ENCODE measurements around the gene RPS15. TPM values are rescaled to one million over a fixed set of nuclear protein-coding genes. Genes with fewer than 3 reads are reported as not detected.

RPS15 gene
- total RNA-seq, 5 donors from 2014 or later (not counting 1 experiment from before 2014, with no cell fraction given): 1,731 to 2,353 (median 2,282) TPM

DNA sequence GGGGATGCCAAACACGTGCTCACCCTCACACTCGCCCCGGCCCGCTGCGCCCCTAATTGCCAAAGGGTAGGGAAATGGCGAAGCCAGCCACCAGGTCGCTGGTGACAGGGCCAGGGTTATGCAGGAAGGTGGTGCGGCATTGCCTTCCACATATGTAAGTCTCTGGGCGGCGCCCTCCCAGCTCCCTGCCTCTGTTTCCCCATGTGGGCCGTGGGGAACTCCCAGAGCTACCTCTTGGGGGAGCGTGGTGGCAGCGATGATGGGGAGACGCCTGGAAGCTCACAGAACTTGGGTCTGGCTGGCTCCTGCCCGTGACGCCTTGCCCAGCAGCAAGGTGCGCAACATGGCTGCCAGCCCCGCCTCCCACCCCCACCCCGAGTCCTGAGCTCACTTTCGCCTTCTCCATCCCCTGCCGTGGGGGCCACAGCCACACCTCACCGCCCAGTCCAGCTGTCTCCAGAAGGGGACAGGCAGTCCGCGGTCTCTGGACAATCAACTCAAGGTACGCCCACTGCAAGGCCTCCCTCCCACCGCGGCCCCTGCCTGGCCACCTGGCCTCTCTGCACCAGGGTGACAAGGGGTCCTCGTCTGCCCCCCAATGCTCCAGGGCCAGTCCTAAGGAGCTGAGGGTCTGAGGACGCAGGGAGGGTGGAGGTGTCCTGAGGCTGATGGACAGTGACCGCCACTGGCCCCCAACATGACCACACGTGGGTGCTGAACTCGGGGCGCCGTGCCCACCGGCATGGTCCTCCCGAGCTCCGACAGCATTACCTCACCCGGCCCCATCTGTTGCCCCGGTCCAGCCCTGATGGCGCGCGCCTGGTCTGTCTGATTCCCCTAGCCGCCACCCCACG is 34.3 kb downstream of the RPS15 start:
- peak overlapping the region in 2 of 3 donors; percentile 41 to 78 for H3K4me3 Mint-ChIP-seq
- no peak overlapping the region for H3K4me3 ChIP-seq (ENCODE audit: control insufficient read depth in 1 of 2, extremely low read depth in 1 of 2, low read length in 1 of 2)
- POLR2A ChIA-PET: no interaction called here
- WGBS (ENCODE audit: insufficient coverage): 66% methylated on average over 18 of the region's 44 CpGs
- peaks cover 8 to 12% of the 10 kb centered on the region in 2 donors for H3K36me3 ChIP-seq (ENCODE audit: control insufficient read depth in 2 of 2, extremely low read depth in 1 of 2, insufficient read depth in 1 of 2, low read length in 1 of 2)
- ATAC-seq (replicated peaks in 1 of 4) (no peak), DNase-seq (no peak)
- no peaks in the 10 kb centered on the region for H3K9me3 Mint-ChIP-seq
- H3K36me3 Mint-ChIP-seq: no peaks in the 10 kb centered on the region
- no peak overlapping the region for H3K27ac ChIP-seq (ENCODE audit: low read length)
- peaks cover 0 to 48% of the 10 kb centered on the region in 2 experiments for H3K27me3 ChIP-seq (replicated peaks in 1 of 2; ENCODE audit: control insufficient read depth in 2 of 2, extremely low read depth in 1 of 2, insufficient read depth in 2 of 2, low read length in 1 of 2)
- H3K27me3 Mint-ChIP-seq: peaks cover 0 to 7% of the 10 kb centered on the region in 2 donors
- CTCF ChIA-PET: no interaction called here
- H3K4me1 ChIP-seq (ENCODE audit: control insufficient read depth in 1 of 2, extremely low read depth in 1 of 2, insufficient read depth in 2 of 2, low read length in 2 of 2): peaks cover 7 to 64% of the 10 kb centered on the region in 2 experiments
- peaks cover 16 to 26% (median 18%) of the 10 kb centered on the region in 3 donors for H3K4me1 Mint-ChIP-seq
- no peak overlapping the region for H3K27ac Mint-ChIP-seq
- H3K9me3 ChIP-seq: no peaks in the 10 kb centered on the region

DNA sequence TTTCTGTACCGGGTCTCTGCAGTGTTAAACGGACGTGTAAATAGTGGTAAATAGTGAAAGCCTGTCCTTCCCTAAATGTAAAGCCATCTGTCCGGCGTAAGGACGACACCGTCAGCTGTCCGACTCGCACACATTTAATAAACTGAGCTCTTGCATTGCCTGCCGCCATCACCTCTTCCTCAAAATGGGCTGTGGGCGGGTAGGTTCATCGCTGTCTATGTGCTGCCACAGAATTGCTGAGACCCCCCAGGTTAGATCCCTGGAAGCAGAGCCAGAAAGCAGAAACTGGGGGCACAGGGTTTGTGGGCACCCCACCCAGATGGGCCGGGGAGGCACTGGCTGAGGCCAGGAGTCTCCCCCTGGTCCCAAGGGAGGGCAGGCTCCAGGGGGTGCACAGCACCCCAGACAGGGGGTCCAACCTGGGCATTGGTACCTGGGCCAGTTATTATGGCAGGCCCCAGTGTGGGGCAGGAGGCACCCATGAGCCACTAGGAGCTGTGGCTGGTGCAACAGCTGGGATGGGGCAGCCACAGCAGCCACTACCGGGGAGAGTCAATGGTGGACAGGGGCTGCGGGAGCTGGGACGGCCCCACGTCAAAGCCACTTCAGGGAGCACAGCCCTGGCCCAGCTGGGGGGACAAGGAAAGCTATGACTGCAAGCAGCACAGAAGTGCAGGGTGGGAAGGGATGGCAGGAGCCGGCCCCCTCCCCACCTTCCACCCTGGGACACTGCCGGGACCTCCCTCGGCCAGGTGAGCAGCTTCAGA is 35.1 kb downstream of the RPS15 start:
- Histone ChIP-seq H3K4me1 (ENCODE audit: control insufficient read depth in 1 of 2, extremely low read depth in 1 of 2, insufficient read depth in 2 of 2, low read length in 2 of 2) (peaks cover 6 to 65% of the 10 kb centered on the region in 2 experiments), H3K9me3 (no peaks in the 10 kb centered on the region), H3K27ac (ENCODE audit: low read length) (no peak overlapping the region), H3K4me3 (ENCODE audit: control insufficient read depth in 1 of 2, extremely low read depth in 1 of 2, low read length in 1 of 2) (no peak overlapping the region), H3K36me3 (ENCODE audit: control insufficient read depth in 2 of 2, extremely low read depth in 1 of 2, insufficient read depth in 1 of 2, low read length in 1 of 2) (peaks cover 8 to 12% of the 10 kb centered on the region in 2 donors), H3K27me3 (replicated peaks in 1 of 2; ENCODE audit: control insufficient read depth in 2 of 2, extremely low read depth in 1 of 2, insufficient read depth in 2 of 2, low read length in 1 of 2) (peaks cover 0 to 42% of the 10 kb centered on the region in 2 experiments)
- H3K4me3 Mint-ChIP-seq: peak overlapping the region in 2 of 3 donors; percentile 21 to 35
- WGBS (ENCODE audit: insufficient coverage): 96% methylated on average over 6 of the region's 20 CpGs
- ChIA-PET CTCF (no interaction called here), POLR2A (no interaction called here)
- no peak overlapping the region for H3K27ac Mint-ChIP-seq
- peaks cover 0 to 6% of the 10 kb centered on the region in 2 donors for H3K27me3 Mint-ChIP-seq
- H3K36me3 Mint-ChIP-seq: no peaks in the 10 kb centered on the region
- no peak for ATAC-seq (replicated peaks in 1 of 4)
- DNase-seq: no peak
- H3K4me1 Mint-ChIP-seq: peaks cover 19 to 28% (median 24%) of the 10 kb centered on the region in 3 donors
- no peaks in the 10 kb centered on the region for H3K9me3 Mint-ChIP-seq

DNA sequence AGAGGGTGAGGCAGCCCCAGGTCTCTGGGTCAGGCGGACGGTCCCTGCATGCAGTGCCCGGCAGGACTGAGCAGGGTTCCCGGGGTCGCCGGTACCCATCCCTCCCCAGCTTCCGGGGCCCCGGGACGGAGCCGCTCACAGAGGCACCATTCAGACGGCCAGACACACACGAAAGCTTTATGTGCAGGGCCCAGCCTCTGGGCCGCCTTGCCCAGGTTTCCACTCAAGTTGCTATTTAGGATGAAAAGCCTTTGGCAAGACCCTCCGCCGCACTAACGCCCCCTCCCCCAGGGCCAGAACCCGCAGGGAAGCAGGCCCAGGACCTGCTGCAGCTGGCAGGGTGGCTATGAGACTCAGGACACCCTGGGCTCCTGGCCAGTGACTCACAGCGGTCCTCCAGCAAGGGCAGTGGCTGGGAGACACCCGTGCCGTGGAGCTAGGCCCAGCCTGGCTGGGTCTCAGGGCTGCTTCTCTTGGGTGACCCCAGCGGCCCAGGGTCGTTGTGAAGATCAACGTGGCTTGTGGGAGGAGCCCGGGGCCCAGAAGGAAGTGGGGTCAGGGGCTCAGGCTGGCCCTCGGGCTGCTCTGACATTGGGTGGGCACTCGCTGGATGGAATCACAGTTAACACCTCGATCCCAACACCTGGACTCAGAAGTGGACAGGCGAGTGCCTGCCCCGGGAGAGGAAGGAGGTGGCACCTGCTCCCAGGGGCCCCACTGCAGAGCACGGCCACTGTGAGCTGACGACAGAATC is 36.0 kb downstream of the RPS15 start:
- CTCF ChIA-PET: no interaction called here

DNA sequence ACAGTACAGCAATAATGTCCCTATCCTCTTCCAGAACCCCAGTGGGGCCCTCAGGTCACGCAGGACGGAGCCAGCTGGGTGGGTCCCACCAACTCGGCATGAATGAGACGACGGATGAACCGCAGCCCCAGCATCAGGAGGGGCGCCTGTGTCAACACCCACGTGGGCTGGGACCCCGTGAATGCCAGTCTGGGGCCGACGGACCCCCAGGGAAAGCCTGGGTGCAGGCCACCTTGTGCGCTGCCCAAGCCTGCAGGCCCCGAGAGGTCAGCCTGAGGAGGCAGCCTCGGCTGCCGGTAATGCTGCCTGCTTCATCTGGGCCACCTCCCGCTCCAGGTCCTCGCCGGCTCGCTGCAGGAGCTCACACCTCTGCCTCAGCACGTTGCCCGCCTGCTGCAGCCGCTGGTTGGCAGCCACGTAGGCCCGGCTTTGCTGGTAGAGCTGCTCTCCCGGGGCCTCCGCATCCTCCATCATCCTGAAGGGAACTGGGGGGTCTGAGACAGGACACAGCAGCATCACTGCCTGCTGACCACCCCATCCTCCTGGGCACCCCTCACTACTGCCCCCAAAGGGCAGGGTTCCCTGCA is 36.7 kb downstream of the RPS15 start:
- Histone ChIP-seq H3K4me3 (ENCODE audit: control insufficient read depth in 1 of 2, extremely low read depth in 1 of 2, low read length in 1 of 2) (no peak overlapping the region), H3K4me1 (ENCODE audit: control insufficient read depth in 1 of 2, extremely low read depth in 1 of 2, insufficient read depth in 2 of 2, low read length in 2 of 2) (peaks cover 9 to 66% of the 10 kb centered on the region in 2 experiments), H3K9me3 (no peaks in the 10 kb centered on the region), H3K36me3 (ENCODE audit: control insufficient read depth in 2 of 2, extremely low read depth in 1 of 2, insufficient read depth in 1 of 2, low read length in 1 of 2) (peaks cover 8 to 12% of the 10 kb centered on the region in 2 donors), H3K27me3 (replicated peaks in 1 of 2; ENCODE audit: control insufficient read depth in 2 of 2, extremely low read depth in 1 of 2, insufficient read depth in 2 of 2, low read length in 1 of 2) (peaks cover 0 to 38% of the 10 kb centered on the region in 2 experiments), H3K27ac (ENCODE audit: low read length) (no peak overlapping the region)
- Mint-ChIP-seq H3K9me3 (no peaks in the 10 kb centered on the region), H3K4me1 (peaks cover 23 to 35% (median 33%) of the 10 kb centered on the region in 3 donors), H3K4me3 (no peak overlapping the region), H3K36me3 (no peaks in the 10 kb centered on the region), H3K27me3 (peaks cover 0 to 6% of the 10 kb centered on the region in 2 donors), H3K27ac (no peak overlapping the region)
- ATAC-seq (replicated peaks in 1 of 4) (no peak), DNase-seq (no peak)
- WGBS (ENCODE audit: insufficient coverage): 94% methylated on average over 23 of the region's 26 CpGs
- ChIA-PET POLR2A (no interaction called here), CTCF (interaction anchor here in 1 of 2 donors (0.6 kb wide), 1 partner anchor 121 kb away, joined by 4 read pairs; no protein-coding TSS in a partner anchor)

More for the DNA sequence above, 36.0 kb downstream of the RPS15 start:
- ATAC-seq (replicated peaks in 1 of 4) (no peak), DNase-seq (no peak)
- no peak overlapping the region for H3K4me3 Mint-ChIP-seq
- 93% methylated on average over 26 of the region's 31 CpGs for WGBS (ENCODE audit: insufficient coverage)
- POLR2A ChIA-PET: no interaction called here
- no peaks in the 10 kb centered on the region for H3K9me3 Mint-ChIP-seq
- H3K36me3 Mint-ChIP-seq: no peaks in the 10 kb centered on the region
- H3K4me3 ChIP-seq (ENCODE audit: control insufficient read depth in 1 of 2, extremely low read depth in 1 of 2, low read length in 1 of 2): no peak overlapping the region
- peaks cover 8 to 12% of the 10 kb centered on the region in 2 donors for H3K36me3 ChIP-seq (ENCODE audit: control insufficient read depth in 2 of 2, extremely low read depth in 1 of 2, insufficient read depth in 1 of 2, low read length in 1 of 2)
- no peak overlapping the region for H3K27ac Mint-ChIP-seq
- H3K4me1 Mint-ChIP-seq: peaks cover 22 to 32% (median 30%) of the 10 kb centered on the region in 3 donors
- peaks cover 0 to 6% of the 10 kb centered on the region in 2 donors for H3K27me3 Mint-ChIP-seq
- no peak overlapping the region for H3K27ac ChIP-seq (ENCODE audit: low read length)
- H3K4me1 ChIP-seq (ENCODE audit: control insufficient read depth in 1 of 2, extremely low read depth in 1 of 2, insufficient read depth in 2 of 2, low read length in 2 of 2): peaks cover 9 to 64% of the 10 kb centered on the region in 2 experiments
- no peaks in the 10 kb centered on the region for H3K9me3 ChIP-seq
- H3K27me3 ChIP-seq (replicated peaks in 1 of 2; ENCODE audit: control insufficient read depth in 2 of 2, extremely low read depth in 1 of 2, insufficient read depth in 2 of 2, low read length in 1 of 2): peaks cover 0 to 38% of the 10 kb centered on the region in 2 experiments

DNA sequence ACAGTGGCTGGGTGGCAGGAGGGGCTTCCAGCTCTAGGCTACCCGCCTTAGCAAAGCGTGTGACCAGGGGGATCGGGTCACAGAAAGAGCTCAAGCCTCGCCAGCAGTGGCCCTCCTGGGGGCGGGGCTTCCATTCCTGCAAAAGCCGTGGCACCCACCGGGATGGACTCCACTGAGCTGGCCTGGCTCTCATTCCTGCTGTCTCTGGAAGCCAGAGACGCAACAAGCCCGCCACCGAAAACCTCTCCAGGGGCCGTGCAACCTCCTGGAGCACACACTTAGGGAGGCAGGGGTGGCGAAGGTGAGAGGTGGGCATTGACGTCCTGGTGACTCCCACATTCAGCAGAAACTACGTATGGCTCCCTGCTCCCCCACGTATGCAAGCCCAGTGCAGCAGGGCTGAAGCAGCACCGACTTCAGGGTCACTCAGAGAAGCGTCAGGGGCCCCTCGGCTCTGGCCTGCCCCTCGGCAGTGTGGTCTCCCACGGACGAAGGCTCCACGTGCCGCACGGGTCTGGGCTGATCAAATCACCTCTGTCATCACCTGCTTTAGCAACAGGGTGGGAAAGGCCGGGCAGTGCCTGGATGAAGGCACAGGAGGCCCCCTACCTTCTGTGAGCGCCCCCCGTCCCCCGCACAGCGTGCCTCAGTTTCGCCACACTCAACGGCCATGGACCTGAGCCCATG is 37.7 kb downstream of the RPS15 start:
- no peak overlapping the region for H3K4me3 Mint-ChIP-seq
- Histone ChIP-seq H3K27me3 (replicated peaks in 1 of 2; ENCODE audit: control insufficient read depth in 2 of 2, extremely low read depth in 1 of 2, insufficient read depth in 2 of 2, low read length in 1 of 2) (peaks cover 0 to 29% of the 10 kb centered on the region in 2 experiments), H3K4me1 (ENCODE audit: control insufficient read depth in 1 of 2, extremely low read depth in 1 of 2, insufficient read depth in 2 of 2, low read length in 2 of 2) (peaks cover 7 to 56% of the 10 kb centered on the region in 2 experiments), H3K27ac (ENCODE audit: low read length) (no peak overlapping the region), H3K4me3 (ENCODE audit: control insufficient read depth in 1 of 2, extremely low read depth in 1 of 2, low read length in 1 of 2) (no peak overlapping the region), H3K9me3 (no peaks in the 10 kb centered on the region), H3K36me3 (ENCODE audit: control insufficient read depth in 2 of 2, extremely low read depth in 1 of 2, insufficient read depth in 1 of 2, low read length in 1 of 2) (peaks cover 8 to 12% of the 10 kb centered on the region in 2 donors)
- 96% methylated on average over 27 of the region's 31 CpGs for WGBS (ENCODE audit: insufficient coverage)
- peaks cover 22 to 33% (median 32%) of the 10 kb centered on the region in 3 donors for H3K4me1 Mint-ChIP-seq
- H3K36me3 Mint-ChIP-seq: no peaks in the 10 kb centered on the region
- H3K27ac Mint-ChIP-seq: no peak overlapping the region
- peaks cover 0 to 4% of the 10 kb centered on the region in 2 donors for H3K27me3 Mint-ChIP-seq
- ChIA-PET POLR2A (no interaction called here), CTCF (interaction anchor here in 1 of 2 donors (0.6 kb wide), 1 partner anchor 120 kb away, joined by 4 read pairs; no protein-coding TSS in a partner anchor)
- H3K9me3 Mint-ChIP-seq: no peaks in the 10 kb centered on the region
- ATAC-seq (replicated peaks in 1 of 4): no peak
- DNase-seq: no peak
